Measurements from ENCODE around the gene NPHP1.

- TF ChIP-seq, protein P1, sequence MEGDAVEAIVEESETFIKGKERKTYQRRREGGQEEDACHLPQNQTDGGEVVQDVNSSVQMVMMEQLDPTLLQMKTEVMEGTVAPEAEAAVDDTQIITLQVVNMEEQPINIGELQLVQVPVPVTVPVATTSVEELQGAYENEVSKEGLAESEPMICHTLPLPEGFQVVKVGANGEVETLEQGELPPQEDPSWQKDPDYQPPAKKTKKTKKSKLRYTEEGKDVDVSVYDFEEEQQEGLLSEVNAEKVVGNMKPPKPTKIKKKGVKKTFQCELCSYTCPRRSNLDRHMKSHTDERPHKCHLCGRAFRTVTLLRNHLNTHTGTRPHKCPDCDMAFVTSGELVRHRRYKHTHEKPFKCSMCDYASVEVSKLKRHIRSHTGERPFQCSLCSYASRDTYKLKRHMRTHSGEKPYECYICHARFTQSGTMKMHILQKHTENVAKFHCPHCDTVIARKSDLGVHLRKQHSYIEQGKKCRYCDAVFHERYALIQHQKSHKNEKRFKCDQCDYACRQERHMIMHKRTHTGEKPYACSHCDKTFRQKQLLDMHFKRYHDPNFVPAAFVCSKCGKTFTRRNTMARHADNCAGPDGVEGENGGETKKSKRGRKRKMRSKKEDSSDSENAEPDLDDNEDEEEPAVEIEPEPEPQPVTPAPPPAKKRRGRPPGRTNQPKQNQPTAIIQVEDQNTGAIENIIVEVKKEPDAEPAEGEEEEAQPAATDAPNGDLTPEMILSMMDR (IDR thresholded peaks at IDR 0.05): no peak
- no peak for TF ChIP-seq EZH2 (IDR thresholded peaks at IDR 0.05; ENCODE audit: borderline replicate concordance, insufficient read depth, low read depth, low read length, poor library complexity, severe bottlenecking)
Observed at GRCh38 chr2:110143982-110144381, 60.8 kb downstream of the NPHP1 start.
